Adrenal gland (tissue), 12 donors: ENCODE results near the gene PARD3B. TPM values are rescaled to one million over a fixed set of nuclear protein-coding genes. Genes with fewer than 3 reads are reported as not detected.

Experiments used
- DNase-seq, 7 donors: peaks; one replicate each; pipeline ENCODE4 v3.0.0-alpha.2; 2019 to 2020
- H3K27ac ChIP-seq, 5 donors: fragments of 200-600 bp; sonication (generic) in 4 of 5; 1 replicate in 3 of 5; 2 replicates in 2 of 5; pipeline versions ENCODE4 v1.5.1 to v1.8.0; 2016 to 2020; ENCODE audit warnings: mild to moderate bottlenecking in 1 of 5
- H3K27me3 ChIP-seq: fragments of 200-600 bp; 2 replicates; pipeline ENCODE4 v1.8.0; 2021
- H3K36me3 ChIP-seq, 2 donors: fragments of 200-600 bp; replicated peaks in 1 of 2; 1 replicate in 1 of 2; 2 replicates in 1 of 2; pipeline versions ENCODE4 v1.5.1 to v1.8.0; 2018 to 2022
- H3K4me1 ChIP-seq, 2 donors: fragments of 200-600 bp; replicated peaks in 1 of 2; 1 replicate in 1 of 2; 2 replicates in 1 of 2; pipeline versions ENCODE4 v1.5.1 to v1.8.0; 2018 to 2021
- H3K4me3 ChIP-seq, 4 donors: fragments of 200-600 bp; sonication (generic) in 3 of 4; one replicate each; pipeline ENCODE4 v1.5.1; 2016 to 2018
- H3K9me3 ChIP-seq, 3 donors: fragments of 200-600 bp; sonication (generic) in 1 of 3; replicated peaks in 1 of 3; 1 replicate in 2 of 3; 2 replicates in 1 of 3; pipeline versions ENCODE4 v1.5.1 to v1.8.0; 2016 to 2021
- POLR2A ChIP-seq, 2 donors: fragments of 450-650 bp; IDR thresholded peaks; one replicate each; pipeline ENCODE4 v1.6.1; 2017; ENCODE audit warnings: antibody characterized with exemption in 2 of 2, mild to moderate bottlenecking in 2 of 2, moderate library complexity in 1 of 2
- WGBS, 4 donors: extraction: QIAGEN DNeasy Blood & Tissue Kit in 2 of 4; methylation state at CpG; one replicate each; pipeline versions ENCODE4 v1.1.5 to v1.1.7; 2013 to 2017; 5-methylcytosine and 5-hydroxymethylcytosine counted together
- intact Hi-C, 2 donors: fragments of 100-400 bp; cut with DNase I; formaldehyde crosslinking; loops; one replicate each; pipeline versions ENCODE4 v1.14.1 to v1.15.0; 2022 to 2023
- polyA plus RNA-seq, 3 donors: library from polyadenylated mRNA; stranded (reverse); fragments of 200-250 nt in 2 of 3; fragments of 350-450 nt in 1 of 3; fragmentation: Illumina TruSeq in 1 of 3; extraction: RNeasy Lipid Tissue Mini Kit (QIAGEN cat#74804) in 1 of 3; gene quantifications; one replicate each; pipeline ENCODE4 v1.2.3, GENCODE V29; 2013 to 2014
- total RNA-seq, 9 donors: library from RNA; depleted of rRNA in 4 of 9; stranded (reverse); fragments of >200 nt in 4 of 9; fragments of 120-200 nt in 1 of 9; fragmentation: NEBNext Ultra II Directional in 1 of 9; extraction: Animal tissue kit (Norgen Biotek cat#: 25700) in 1 of 9; gene quantifications; one replicate each; pipeline versions ENCODE4 v1.1.0 to v1.2.4, GENCODE V29; 2013 to 2023
- TF ChIP-seq, protein P1 (sequence below), 6 experiments: fragments of 450-650 bp in 4 of 6; fragments of 200-600 bp in 2 of 6; sonication (generic) in 1 of 6; IDR thresholded peaks; 1 replicate in 5 of 6; 2 replicates in 1 of 6; pipeline versions ENCODE4 v1.5.1 to v1.8.0; 2016 to 2021; ENCODE audit warnings: antibody characterized with exemption in 6 of 6, mild to moderate bottlenecking in 2 of 6, moderate library complexity in 1 of 6
- donor health status: healthy with polysubstance abuse.
- donor health status: Bipolar disorder and iron deficiency.
- donor health status: DM: yes; HTN: yes; CAD: no.
- donor health status: DM: no; HTN: no; CAD: no.
- donor health status: DM: no; HTN: no; CAD: no.
- donor health status: DM: yes; HTN: yes; CAD: no.

The PARD3B gene
- total and polyA plus RNA-seq, 12 donors, result 1.9 to 20.4 (median 9.5) TPM

DNA sequence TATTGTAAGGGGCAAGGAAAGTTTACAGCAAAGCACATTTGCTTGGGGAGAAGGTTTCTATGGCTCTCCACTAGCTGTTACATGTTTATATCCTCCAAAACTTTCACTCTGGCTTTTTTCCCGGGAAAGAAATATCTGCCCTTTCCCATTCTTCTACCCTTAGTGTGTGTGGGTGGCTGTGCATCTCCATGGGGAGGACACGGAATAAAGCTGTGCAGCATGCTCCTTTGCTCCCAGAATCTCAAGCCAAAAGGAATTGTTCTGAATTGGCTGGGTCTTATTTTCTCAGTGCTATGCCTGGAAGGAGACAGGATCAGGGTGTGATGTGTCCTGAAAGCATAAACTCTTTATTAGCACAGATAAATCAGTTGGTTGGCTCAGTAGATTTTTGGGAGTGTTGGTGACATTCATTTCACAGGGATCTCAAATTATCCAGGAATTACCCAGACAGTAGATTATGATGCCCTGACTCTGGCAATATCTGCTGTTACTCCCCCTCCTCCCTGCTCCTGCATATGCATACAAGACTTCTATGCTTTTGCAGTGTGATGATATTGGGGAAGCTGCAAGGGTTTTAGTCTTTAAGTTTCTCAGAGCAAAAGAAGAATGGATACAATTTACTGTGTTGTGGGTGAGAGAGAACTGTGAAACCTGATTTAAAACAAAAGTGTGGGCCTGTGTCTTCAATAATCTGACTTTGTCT is 63.1 kb downstream of the PARD3B start:
- peak in 2 of 7 donors; percentile 15 to 27 for DNase-seq
- no peak overlapping the region for H3K27ac ChIP-seq
- no peak overlapping the region for H3K4me3 ChIP-seq
- 67 to 80% (median 72%) methylated on average over 2 of the region's 2 CpGs for WGBS, 4 donors
- intact Hi-C loops, result no loop called here
- no peaks in the 10 kb centered on the region for H3K27me3 ChIP-seq
- no peaks in the 10 kb centered on the region for H3K9me3 ChIP-seq
- no peaks in the 10 kb centered on the region for H3K36me3 ChIP-seq
- no peak for TF ChIP-seq POLR2A (IDR thresholded peaks at IDR 0.05)
- TF ChIP-seq, protein P1, sequence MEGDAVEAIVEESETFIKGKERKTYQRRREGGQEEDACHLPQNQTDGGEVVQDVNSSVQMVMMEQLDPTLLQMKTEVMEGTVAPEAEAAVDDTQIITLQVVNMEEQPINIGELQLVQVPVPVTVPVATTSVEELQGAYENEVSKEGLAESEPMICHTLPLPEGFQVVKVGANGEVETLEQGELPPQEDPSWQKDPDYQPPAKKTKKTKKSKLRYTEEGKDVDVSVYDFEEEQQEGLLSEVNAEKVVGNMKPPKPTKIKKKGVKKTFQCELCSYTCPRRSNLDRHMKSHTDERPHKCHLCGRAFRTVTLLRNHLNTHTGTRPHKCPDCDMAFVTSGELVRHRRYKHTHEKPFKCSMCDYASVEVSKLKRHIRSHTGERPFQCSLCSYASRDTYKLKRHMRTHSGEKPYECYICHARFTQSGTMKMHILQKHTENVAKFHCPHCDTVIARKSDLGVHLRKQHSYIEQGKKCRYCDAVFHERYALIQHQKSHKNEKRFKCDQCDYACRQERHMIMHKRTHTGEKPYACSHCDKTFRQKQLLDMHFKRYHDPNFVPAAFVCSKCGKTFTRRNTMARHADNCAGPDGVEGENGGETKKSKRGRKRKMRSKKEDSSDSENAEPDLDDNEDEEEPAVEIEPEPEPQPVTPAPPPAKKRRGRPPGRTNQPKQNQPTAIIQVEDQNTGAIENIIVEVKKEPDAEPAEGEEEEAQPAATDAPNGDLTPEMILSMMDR (IDR thresholded peaks at IDR 0.05), result no peak
- no peaks in the 10 kb centered on the region for H3K4me1 ChIP-seq

DNA sequence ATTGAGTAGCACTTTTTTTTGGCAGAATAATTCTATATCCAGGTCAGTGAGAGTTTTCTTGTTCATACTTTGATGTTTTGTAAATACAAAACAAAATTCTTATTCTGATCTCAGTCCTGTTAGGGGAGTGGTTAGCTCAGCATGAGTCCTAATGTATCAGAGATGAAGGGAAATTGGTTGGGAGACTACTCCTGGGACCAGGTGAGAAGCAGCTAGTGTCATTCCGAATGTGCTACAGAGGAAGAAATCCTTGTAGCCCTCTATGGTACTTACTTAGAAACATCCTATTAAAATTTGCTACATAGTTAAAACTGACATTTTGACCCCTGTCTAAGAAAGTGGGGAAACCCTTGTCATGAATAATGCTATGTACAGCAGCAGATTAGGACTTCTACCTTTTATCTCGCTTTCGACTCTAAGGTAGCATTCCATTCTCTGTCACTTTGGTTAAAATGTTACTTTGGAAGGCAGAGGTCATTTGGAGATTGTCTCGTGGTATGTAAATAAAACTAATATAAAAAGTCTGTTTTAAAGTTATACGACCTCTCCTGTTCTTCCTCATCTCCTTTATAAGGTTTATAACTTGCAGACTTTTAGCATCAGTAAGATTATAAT is 65.8 kb downstream of the PARD3B start:
- Histone ChIP-seq H3K36me3 (no peaks in the 10 kb centered on the region), H3K9me3 (no peaks in the 10 kb centered on the region), H3K27ac (no peak overlapping the region), H3K4me3 (no peak overlapping the region), H3K27me3 (no peaks in the 10 kb centered on the region), H3K4me1 (peaks cover 0 to 4% of the 10 kb centered on the region in 2 donors)
- intact Hi-C loops, result no loop called here
- DNase-seq, result no peak
- TF ChIP-seq, protein P1 (IDR thresholded peaks at IDR 0.05), result no peak
- TF ChIP-seq POLR2A (IDR thresholded peaks at IDR 0.05), result no peak
- WGBS, 4 donors, result 82 to 85% (median 83%) methylated on average over 5 of the region's 5 CpGs

DNA sequence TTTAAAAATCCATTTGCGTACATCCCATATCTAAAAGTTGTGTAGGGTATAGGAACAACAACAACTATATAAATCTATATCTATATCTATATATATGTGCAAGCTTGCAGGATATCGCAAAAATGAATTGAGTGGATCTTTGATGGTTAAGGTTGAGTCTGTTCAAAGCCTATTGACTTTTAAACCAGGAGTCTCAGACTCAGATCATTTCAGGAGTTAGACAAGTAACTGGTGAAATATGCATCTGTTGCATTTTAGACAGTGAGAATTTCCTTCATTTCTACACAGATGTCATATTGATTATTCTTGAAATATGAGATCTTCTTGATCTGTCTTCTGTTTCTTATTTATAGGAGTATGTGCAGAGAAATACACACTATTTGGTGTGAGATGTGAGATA is 66.5 kb downstream of the PARD3B start:
- Histone ChIP-seq H3K4me3 (no peak overlapping the region), H3K36me3 (no peaks in the 10 kb centered on the region), H3K27ac (no peak overlapping the region), H3K27me3 (no peaks in the 10 kb centered on the region), H3K4me1 (peaks cover 0 to 4% of the 10 kb centered on the region in 2 donors), H3K9me3 (no peaks in the 10 kb centered on the region)
- WGBS, 4 donors, result 95 to 100% (median 97%) methylated on average over 2 of the region's 2 CpGs
- DNase-seq, result no peak
- TF ChIP-seq, protein P1 (IDR thresholded peaks at IDR 0.05), result no peak
- TF ChIP-seq POLR2A (IDR thresholded peaks at IDR 0.05), result no peak
- intact Hi-C loops, result no loop called here

DNA sequence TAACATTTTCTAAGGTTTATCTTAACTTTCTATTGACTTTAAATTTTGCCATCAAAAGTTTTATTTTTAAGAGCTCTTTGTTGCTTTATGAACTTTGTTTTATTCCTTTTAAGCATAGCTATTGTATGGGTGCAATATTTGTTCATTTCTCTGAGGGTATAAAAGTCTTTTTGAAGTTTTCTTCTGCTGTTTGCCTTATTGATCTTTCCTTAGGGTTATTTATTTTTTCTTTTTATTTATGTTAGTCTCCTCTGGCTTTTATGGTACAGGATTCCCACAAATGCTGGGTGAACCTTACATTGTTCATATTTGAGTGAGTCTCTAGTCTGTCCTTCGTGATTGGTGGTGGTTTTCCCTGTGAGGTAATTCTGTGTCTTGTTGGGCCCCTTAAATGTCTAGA is 68.4 kb downstream of the PARD3B start:
- H3K4me3 ChIP-seq, result no peak overlapping the region
- H3K27ac ChIP-seq, result no peak overlapping the region
- no peaks in the 10 kb centered on the region for H3K9me3 ChIP-seq
- TF ChIP-seq POLR2A (IDR thresholded peaks at IDR 0.05), result no peak
- TF ChIP-seq, protein P1 (IDR thresholded peaks at IDR 0.05), result no peak
- no peaks in the 10 kb centered on the region for H3K36me3 ChIP-seq
- DNase-seq, result no peak
- intact Hi-C loops, result no loop called here
- 82 to 95% (median 87%) methylated on average over 1 of the region's 1 CpG for WGBS, 4 donors
- peaks cover 0 to 4% of the 10 kb centered on the region in 2 donors for H3K4me1 ChIP-seq
- H3K27me3 ChIP-seq, result no peaks in the 10 kb centered on the region
